Fibroblast of lung (primary cell): ENCODE data around the gene WNT3.

ENCODE experiments used
- EZH2 ChIP-seq: IDR thresholded peaks from 2 replicates; pipeline ENCODE4 v1.5.1; 2012; ENCODE audit warnings: low read length, control low read depth, mild to moderate bottlenecking; ENCODE audit errors: missing control alignments
- TF ChIP-seq, protein P1 (sequence below), 2 donors: IDR thresholded peaks in 1 of 2; conservative IDR thresholded peaks in 1 of 2; 1 replicate in 1 of 2; 2 replicates in 1 of 2; pipeline ENCODE4 v1.5.1; 2011 to 2012; ENCODE audit warnings: low read length in 2 of 2, control low read depth in 1 of 2, inconsistent platforms in 1 of 2, low read depth in 1 of 2, mild to moderate bottlenecking in 1 of 2

DNA sequence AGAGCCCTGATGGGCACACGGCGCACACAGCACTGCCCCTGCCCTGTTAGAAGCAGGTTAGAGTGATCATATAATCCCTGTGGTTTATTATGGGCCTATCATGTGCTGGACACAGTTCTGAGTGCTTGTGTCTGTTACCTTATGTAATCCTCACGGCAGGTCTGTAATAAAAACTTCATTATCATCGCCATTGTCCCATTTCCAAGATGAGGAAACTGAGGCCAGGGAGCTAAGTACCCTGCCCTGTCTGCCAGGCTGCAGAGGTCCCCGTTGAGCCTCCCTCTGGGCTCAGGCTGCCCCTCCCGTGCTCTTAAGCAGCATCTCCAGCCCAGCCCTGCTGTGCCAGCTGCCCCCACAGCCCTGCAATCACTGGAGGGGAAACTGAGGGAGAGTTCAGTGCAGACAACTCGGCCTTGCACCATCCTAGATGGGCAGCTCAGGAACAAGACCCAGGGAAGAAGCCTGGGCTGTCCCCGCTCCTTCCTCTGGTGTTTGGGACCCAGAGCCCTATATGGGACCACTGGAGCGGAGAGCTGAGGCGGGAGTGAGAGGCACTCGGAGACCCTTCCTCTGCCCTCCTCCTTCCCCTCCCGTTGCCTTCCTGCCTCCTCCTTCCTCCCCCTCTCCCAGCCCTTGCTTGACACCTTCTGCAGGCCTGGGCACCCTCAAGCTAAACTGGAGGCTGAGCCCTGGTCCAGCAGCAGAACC is 42.0 kb downstream of the WNT3 start:
- no peak for TF ChIP-seq EZH2
- TF ChIP-seq, protein P1, sequence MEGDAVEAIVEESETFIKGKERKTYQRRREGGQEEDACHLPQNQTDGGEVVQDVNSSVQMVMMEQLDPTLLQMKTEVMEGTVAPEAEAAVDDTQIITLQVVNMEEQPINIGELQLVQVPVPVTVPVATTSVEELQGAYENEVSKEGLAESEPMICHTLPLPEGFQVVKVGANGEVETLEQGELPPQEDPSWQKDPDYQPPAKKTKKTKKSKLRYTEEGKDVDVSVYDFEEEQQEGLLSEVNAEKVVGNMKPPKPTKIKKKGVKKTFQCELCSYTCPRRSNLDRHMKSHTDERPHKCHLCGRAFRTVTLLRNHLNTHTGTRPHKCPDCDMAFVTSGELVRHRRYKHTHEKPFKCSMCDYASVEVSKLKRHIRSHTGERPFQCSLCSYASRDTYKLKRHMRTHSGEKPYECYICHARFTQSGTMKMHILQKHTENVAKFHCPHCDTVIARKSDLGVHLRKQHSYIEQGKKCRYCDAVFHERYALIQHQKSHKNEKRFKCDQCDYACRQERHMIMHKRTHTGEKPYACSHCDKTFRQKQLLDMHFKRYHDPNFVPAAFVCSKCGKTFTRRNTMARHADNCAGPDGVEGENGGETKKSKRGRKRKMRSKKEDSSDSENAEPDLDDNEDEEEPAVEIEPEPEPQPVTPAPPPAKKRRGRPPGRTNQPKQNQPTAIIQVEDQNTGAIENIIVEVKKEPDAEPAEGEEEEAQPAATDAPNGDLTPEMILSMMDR (conservative IDR thresholded peaks at IDR 0.05 in 1 of 2, IDR thresholded peaks at IDR 0.05 in 1 of 2; ENCODE audit: low read depth in 1 of 2, low read length in 2 of 2): no peak
